HL-60 (cell line): ENCODE data around the gene HNRNPAB.

Experiments used
- DNase-seq, 2 experiments: peaks; one replicate each; pipeline ENCODE4 v3.0.0-alpha.2; 2010 to 2020; ENCODE audit warnings: low read depth in 1 of 2, low spot score in 1 of 2
- H3K27ac ChIP-seq: fragments of 250-450 bp; sonication (Bioruptor Pico); replicated peaks from 2 replicates; pipeline ENCODE4 v1.5.1; 2020; ENCODE audit warnings: mild to moderate bottlenecking, moderate library complexity
- H3K27me3 ChIP-seq: fragments of 250-450 bp; sonication (Bioruptor Pico); 2 replicates; pipeline ENCODE4 v1.5.1; 2021; ENCODE audit warnings: mild to moderate bottlenecking, moderate library complexity; ENCODE audit not compliant: insufficient read depth, poor library complexity, severe bottlenecking
- H3K4me3 ChIP-seq: replicated peaks from 2 replicates; pipeline ENCODE4 v1.5.1; 2011; ENCODE audit warnings: mild to moderate bottlenecking, control low read depth, low read length; ENCODE audit not compliant: insufficient read depth
- GABPA ChIP-seq: IDR thresholded peaks from 2 replicates; pipeline ENCODE4 v1.6.1; 2012; ENCODE audit warnings: low read depth
- POLR2AphosphoS5 ChIP-seq: IDR thresholded peaks from 2 replicates; pipeline ENCODE4 v1.6.1; 2012; ENCODE audit warnings: low read depth
- SPI1 ChIP-seq: IDR thresholded peaks from 2 replicates; pipeline ENCODE4 v1.6.1; 2012; ENCODE audit warnings: low read depth, mild to moderate bottlenecking, borderline replicate concordance
- TF ChIP-seq, protein P1 (sequence below): IDR thresholded peaks from 2 replicates; pipeline ENCODE4 v1.6.1; 2012; ENCODE audit warnings: low read depth; ENCODE audit not compliant: insufficient replicate concordance
- TF ChIP-seq, protein P2 (sequence below): IDR thresholded peaks from one replicate; pipeline ENCODE4 v1.5.1; 2011; ENCODE audit warnings: low read length, control low read depth, inconsistent platforms; ENCODE audit not compliant: insufficient read depth

The HNRNPAB gene

DNA sequence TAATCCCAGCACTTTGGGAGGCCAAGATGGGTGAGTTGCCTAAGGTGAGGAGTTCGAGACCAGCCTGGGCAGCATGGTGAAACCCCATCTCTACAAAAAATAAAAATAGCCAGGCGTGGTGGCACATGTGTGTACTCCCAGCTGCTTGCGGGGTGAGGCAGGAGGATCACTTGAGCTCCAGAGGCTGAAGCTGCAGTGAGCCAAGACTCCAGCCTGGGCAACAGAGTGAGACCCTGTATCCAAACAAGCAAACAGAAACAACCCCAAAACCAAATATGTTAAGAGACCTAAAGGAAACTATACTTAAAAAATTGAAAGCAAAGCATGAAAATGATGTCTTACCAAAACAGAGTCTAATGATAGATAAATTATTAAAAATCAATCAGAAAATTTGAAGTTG, 12.4 kb downstream of the HNRNPAB start:
- TF ChIP-seq, protein P1, sequence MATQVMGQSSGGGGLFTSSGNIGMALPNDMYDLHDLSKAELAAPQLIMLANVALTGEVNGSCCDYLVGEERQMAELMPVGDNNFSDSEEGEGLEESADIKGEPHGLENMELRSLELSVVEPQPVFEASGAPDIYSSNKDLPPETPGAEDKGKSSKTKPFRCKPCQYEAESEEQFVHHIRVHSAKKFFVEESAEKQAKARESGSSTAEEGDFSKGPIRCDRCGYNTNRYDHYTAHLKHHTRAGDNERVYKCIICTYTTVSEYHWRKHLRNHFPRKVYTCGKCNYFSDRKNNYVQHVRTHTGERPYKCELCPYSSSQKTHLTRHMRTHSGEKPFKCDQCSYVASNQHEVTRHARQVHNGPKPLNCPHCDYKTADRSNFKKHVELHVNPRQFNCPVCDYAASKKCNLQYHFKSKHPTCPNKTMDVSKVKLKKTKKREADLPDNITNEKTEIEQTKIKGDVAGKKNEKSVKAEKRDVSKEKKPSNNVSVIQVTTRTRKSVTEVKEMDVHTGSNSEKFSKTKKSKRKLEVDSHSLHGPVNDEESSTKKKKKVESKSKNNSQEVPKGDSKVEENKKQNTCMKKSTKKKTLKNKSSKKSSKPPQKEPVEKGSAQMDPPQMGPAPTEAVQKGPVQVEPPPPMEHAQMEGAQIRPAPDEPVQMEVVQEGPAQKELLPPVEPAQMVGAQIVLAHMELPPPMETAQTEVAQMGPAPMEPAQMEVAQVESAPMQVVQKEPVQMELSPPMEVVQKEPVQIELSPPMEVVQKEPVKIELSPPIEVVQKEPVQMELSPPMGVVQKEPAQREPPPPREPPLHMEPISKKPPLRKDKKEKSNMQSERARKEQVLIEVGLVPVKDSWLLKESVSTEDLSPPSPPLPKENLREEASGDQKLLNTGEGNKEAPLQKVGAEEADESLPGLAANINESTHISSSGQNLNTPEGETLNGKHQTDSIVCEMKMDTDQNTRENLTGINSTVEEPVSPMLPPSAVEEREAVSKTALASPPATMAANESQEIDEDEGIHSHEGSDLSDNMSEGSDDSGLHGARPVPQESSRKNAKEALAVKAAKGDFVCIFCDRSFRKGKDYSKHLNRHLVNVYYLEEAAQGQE: no peak
- TF ChIP-seq, protein P2, sequence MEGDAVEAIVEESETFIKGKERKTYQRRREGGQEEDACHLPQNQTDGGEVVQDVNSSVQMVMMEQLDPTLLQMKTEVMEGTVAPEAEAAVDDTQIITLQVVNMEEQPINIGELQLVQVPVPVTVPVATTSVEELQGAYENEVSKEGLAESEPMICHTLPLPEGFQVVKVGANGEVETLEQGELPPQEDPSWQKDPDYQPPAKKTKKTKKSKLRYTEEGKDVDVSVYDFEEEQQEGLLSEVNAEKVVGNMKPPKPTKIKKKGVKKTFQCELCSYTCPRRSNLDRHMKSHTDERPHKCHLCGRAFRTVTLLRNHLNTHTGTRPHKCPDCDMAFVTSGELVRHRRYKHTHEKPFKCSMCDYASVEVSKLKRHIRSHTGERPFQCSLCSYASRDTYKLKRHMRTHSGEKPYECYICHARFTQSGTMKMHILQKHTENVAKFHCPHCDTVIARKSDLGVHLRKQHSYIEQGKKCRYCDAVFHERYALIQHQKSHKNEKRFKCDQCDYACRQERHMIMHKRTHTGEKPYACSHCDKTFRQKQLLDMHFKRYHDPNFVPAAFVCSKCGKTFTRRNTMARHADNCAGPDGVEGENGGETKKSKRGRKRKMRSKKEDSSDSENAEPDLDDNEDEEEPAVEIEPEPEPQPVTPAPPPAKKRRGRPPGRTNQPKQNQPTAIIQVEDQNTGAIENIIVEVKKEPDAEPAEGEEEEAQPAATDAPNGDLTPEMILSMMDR: no peak
- TF ChIP-seq GABPA: no peak
- TF ChIP-seq POLR2AphosphoS5: no peak
- no peak for DNase-seq
- no peaks in the 10 kb centered on the region for H3K27me3 ChIP-seq
- peak overlapping the region; percentile 76 for H3K27ac ChIP-seq
- H3K4me3 ChIP-seq: no peak overlapping the region

DNA sequence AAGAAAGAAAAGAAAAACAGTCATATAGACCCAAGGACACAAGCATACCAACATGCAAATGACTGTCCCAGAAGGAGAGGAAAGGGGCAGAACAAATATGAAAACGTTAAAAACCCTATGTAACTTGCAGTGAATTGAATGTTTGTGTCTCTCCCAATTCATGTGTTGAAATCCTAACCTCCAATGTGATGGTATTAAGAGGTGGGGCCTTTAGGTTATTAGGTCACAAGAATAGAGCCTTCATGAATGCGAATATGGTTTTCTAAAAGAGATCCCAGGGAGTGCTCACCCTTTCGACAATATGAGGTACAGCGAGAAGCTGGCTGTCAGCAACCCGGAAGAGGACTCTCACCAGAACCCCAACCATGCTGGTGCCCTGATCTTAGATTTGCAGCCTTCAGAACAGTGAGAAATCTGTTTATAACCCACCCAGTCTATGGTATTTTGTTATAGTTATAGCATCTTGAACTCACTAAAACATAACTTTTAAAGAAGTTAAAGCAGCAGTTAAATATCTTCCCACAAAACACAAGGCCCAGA, 14.0 kb downstream of the HNRNPAB start:
- DNase-seq: no peak
- no peaks in the 10 kb centered on the region for H3K27me3 ChIP-seq
- no peak for TF ChIP-seq SPI1
- TF ChIP-seq, protein P1: no peak
- no peak for TF ChIP-seq GABPA
- no peak for TF ChIP-seq POLR2AphosphoS5
- TF ChIP-seq, protein P2: no peak
- H3K27ac ChIP-seq: no peak overlapping the region
- H3K4me3 ChIP-seq: no peak overlapping the region

DNA sequence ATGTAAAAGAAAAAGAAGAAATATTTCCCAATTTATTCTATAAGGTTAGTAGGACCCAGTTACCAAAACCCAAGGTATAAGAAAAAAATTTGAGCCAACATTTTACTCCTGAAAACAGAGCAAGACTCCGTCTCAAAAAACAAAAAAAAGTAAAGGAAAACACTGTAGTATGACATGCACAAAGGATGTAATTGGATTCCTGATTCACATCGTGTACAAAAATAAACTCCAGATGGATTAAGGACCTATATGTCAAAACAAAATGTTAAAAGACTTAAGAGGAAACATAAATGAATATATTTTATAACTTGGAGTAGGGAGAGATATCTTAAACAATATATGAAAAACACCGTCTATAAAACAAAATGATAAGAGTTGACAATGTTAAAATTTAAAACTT, 14.5 kb downstream of the HNRNPAB start:
- Histone ChIP-seq H3K27ac (no peak overlapping the region), H3K27me3 (no peaks in the 10 kb centered on the region), H3K4me3 (no peak overlapping the region)
- TF ChIP-seq GABPA (no peak), POLR2AphosphoS5 (no peak), SPI1 (no peak)
- TF ChIP-seq, protein P2: no peak
- TF ChIP-seq, protein P1: no peak
- no peak for DNase-seq
